GM12892 (cell line): ENCODE measurements around the gene CCT2.
"Not testable (repeated sequence)": the region's sequence is repeated elsewhere in the genome, so short reads cannot be mapped to it uniquely, and the experiment has no call there.

Experiments
- POLR2AphosphoS5 ChIP-seq: IDR thresholded peaks from 2 replicates; pipeline ENCODE4 v1.6.1; 2011; ENCODE audit warnings: low read depth, low read length, control low read depth
- TAF1 ChIP-seq: IDR thresholded peaks from 2 replicates; pipeline ENCODE4 v1.6.1; 2011; ENCODE audit warnings: low read depth, mild to moderate bottlenecking, control low read depth, low read length, borderline replicate concordance

- not testable (repeated sequence) for TF ChIP-seq POLR2AphosphoS5, TAF1
Observed at GRCh38 chr12:69603556-69603955, 18.3 kb downstream of the CCT2 start.
